ENCODE results near the gene PSAT1. TPM values are rescaled to one million over a fixed set of nuclear protein-coding genes. Genes with fewer than 3 reads are reported as not detected.

The PSAT1 gene
- total RNA-seq, 4 donors from 2014 or later = 2.5 to 6.6 (median 4.3) TPM

DNA sequence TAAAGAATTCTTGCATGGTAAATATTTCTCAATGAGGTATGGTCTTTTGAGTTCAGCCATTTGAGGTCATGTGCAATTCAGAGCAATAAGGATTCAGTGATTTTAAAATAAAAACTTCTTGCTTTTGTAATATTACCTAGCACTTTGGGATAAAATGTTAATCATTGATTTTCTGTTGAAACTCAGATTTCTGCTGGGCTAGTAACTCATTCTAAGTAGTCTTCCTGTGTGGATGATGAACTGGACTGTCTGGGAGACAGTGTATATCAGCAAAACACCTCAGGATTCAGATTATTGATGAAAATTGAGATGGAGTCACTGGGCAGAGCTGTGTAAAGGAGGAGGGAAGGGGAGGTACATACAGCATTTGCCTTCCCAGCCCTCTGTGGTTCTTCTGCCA, 10.8 kb upstream of the PSAT1 start:
- ATAC-seq = no peak
- peaks cover 3% of the 10 kb centered on the region for H3K27me3 ChIP-seq
- TF ChIP-seq EP300 (IDR thresholded peaks at IDR 0.05) = no peak
- TF ChIP-seq POLR2AphosphoS5 (IDR thresholded peaks at IDR 0.05) = no peak
- no peak for TF ChIP-seq POLR2A (IDR thresholded peaks at IDR 0.05)
- TF ChIP-seq CTCF (IDR thresholded peaks at IDR 0.05) = no peak

DNA sequence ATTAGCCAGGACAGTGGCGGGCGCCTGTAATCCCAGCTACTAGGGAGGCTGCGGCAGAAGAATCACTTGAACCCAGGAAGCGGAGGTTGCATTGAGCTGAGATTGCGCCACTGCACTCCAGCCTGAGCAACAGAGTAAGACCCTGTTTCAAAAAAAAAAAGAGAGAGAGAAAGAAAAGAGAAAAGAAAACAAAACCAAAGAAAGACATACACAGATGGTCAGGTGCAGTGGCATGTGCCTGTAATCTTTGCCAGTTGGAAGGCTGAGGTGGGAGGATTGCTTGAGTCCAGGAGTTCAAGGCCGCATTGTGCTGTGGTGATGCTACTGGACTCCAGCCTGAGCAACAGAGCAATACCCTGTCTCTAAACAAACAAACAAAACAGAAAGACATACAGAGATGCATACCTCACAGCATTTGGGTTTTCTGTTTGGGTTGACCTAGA, 10.0 kb upstream of the PSAT1 start:
- no peaks in the 10 kb centered on the region for H3K9me3 ChIP-seq
- no peak overlapping the region for H3K4me3 ChIP-seq
- no peak overlapping the region for H3K27ac ChIP-seq
- no peaks in the 10 kb centered on the region for H3K36me3 ChIP-seq
- ATAC-seq = no peak
- TF ChIP-seq EP300 (IDR thresholded peaks at IDR 0.05) (no peak), POLR2A (IDR thresholded peaks at IDR 0.05) (no peak), POLR2AphosphoS5 (IDR thresholded peaks at IDR 0.05) (no peak), CTCF (IDR thresholded peaks at IDR 0.05) (no peak)
- H3K4me1 ChIP-seq = peaks cover 0 to under 1% (median 0%) of the 10 kb centered on the region in 3 donors
- WGBS, 2 donors (ENCODE audit: low coverage in 1 of 2) = 86 to 90% methylated on average over 2 to 4 of the region's 6 CpGs
- H3K27me3 ChIP-seq = peaks cover 3% of the 10 kb centered on the region

More for the DNA sequence above, 10.8 kb upstream of the PSAT1 start:
- no peaks in the 10 kb centered on the region for H3K9me3 ChIP-seq
- no peak overlapping the region for H3K4me3 ChIP-seq
- H3K4me1 ChIP-seq = peaks cover 0 to 9% (median 3%) of the 10 kb centered on the region in 3 donors
- no peak overlapping the region for H3K27ac ChIP-seq
- no peaks in the 10 kb centered on the region for H3K36me3 ChIP-seq

- no peak for ATAC-seq
- H3K27ac ChIP-seq = no peak overlapping the region
- TF ChIP-seq POLR2AphosphoS5 (IDR thresholded peaks at IDR 0.05) (no peak), POLR2A (IDR thresholded peaks at IDR 0.05) (no peak), CTCF (IDR thresholded peaks at IDR 0.05) (no peak), EP300 (IDR thresholded peaks at IDR 0.05) (no peak)
- no peak overlapping the region for H3K4me3 ChIP-seq
- no peaks in the 10 kb centered on the region for H3K9me3 ChIP-seq
- peaks cover 3% of the 10 kb centered on the region for H3K27me3 ChIP-seq
- H3K36me3 ChIP-seq = no peaks in the 10 kb centered on the region
- no peaks in the 10 kb centered on the region for H3K4me1 ChIP-seq
- WGBS, 2 donors (ENCODE audit: low coverage in 1 of 2) = 85 to 86% methylated on average over 4 to 8 of the region's 8 CpGs
Observed at GRCh38 chr9:78288214-78288892, 8.6 kb upstream of the PSAT1 start.

- Histone ChIP-seq H3K4me3 (no peak overlapping the region), H3K27ac (no peak overlapping the region), H3K36me3 (no peaks in the 10 kb centered on the region), H3K9me3 (no peaks in the 10 kb centered on the region), H3K4me1 (no peaks in the 10 kb centered on the region), H3K27me3 (peaks cover 3% of the 10 kb centered on the region)
- no peak for ATAC-seq
- WGBS, 2 donors (ENCODE audit: low coverage in 1 of 2) = 80 to 91% methylated on average over 1 of the region's 1 CpG
- TF ChIP-seq CTCF (IDR thresholded peaks at IDR 0.05) (no peak), EP300 (IDR thresholded peaks at IDR 0.05) (no peak), POLR2AphosphoS5 (IDR thresholded peaks at IDR 0.05) (no peak), POLR2A (IDR thresholded peaks at IDR 0.05) (no peak)
Observed at GRCh38 chr9:78289474-78289873, 7.5 kb upstream of the PSAT1 start.

DNA sequence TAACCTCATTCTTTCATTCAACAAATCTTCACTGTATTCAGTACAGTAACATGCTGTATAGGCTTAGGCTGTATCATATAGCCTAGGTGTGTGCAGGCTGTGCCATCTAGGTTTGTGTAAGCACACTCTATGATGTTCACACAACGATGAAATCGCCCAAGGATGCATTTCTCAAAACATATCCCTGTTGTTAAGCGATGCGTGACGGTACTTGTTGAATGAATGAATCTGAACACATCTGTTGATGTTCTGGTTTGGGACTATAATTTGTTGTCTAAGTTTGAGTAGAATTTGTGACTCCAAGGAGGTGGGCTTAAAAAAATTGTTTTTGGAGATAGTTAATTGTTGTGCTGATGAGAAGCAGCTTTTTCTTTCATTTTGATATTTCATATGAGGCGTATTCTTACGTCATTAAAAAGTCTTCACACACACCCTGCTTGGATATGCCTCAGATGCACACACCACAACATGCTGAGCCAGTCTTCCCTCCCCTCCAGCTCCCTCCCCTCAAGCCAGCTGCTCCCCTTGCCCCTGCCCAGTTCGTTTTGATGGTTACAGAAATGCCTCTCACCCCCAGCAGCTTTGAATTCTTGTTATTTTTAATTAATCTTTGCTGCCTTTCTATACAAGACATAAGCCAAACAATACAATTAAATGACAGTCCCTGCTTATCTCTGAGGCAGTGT, 5.5 kb upstream of the PSAT1 start:
- H3K36me3 ChIP-seq = no peaks in the 10 kb centered on the region
- no peaks in the 10 kb centered on the region for H3K9me3 ChIP-seq
- peaks cover 0 to 11% (median 0%) of the 10 kb centered on the region in 3 donors for H3K4me1 ChIP-seq
- WGBS, 2 donors (ENCODE audit: low coverage in 1 of 2) = 87 to 94% methylated on average over 7 to 8 of the region's 8 CpGs
- no peak overlapping the region for H3K4me3 ChIP-seq
- H3K27me3 ChIP-seq = peaks cover 3% of the 10 kb centered on the region
- no peak for ATAC-seq
- TF ChIP-seq CTCF (IDR thresholded peaks at IDR 0.05) (no peak), EP300 (IDR thresholded peaks at IDR 0.05) (no peak), POLR2AphosphoS5 (IDR thresholded peaks at IDR 0.05) (no peak), POLR2A (IDR thresholded peaks at IDR 0.05) (no peak)
- no peak overlapping the region for H3K27ac ChIP-seq

All from gastroesophageal sphincter (tissue), 4 donors.